Caco-2 (cell line): ENCODE results near the gene KLHL17. TPM values are rescaled to one million over a fixed set of nuclear protein-coding genes. Genes with fewer than 3 reads are reported as not detected.
A peak's percentile ranks its signal among the peaks of the same experiment; 100 is the strongest.

Experiments
- Bru-seq: library from RNA; stranded (reverse); fragments of 400-500 nt; gene quantifications from one replicate; lab custom pipeline; 2021; lab: Mats Ljungman, UMichigan
- BruChase-seq, 2 experiments: library from RNA; stranded (reverse); fragments of 400-500 nt; gene quantifications; one replicate each; lab custom pipeline; 2021; lab: Mats Ljungman, UMichigan
- BruUV-seq: library from RNA; stranded (reverse); fragments of 400-500 nt; replicated peaks from 2 replicates; lab custom pipeline; 2021; lab: Mats Ljungman, UMichigan
- CTCF ChIA-PET: fragments of 300-600 bp; sonication (Branson Sonifier 250); formaldehyde crosslinking; loops from one replicate; lab custom pipeline; 2022; ENCODE audit warnings: antibody characterized with exemption; lab: Charles Lee
- POLR2A ChIA-PET: fragments of 300-600 bp; sonication (Branson Sonifier 250); formaldehyde crosslinking; loops from one replicate; lab custom pipeline; 2022; ENCODE audit warnings: antibody characterized with exemption; lab: Charles Lee
- DNase-seq, 2 experiments: peaks; one replicate each; pipeline versions ENCODE4 v3.0.0 to v3.0.0-alpha.2; 2020 to 2022
- H3K27me3 ChIP-seq: replicated peaks from 2 replicates; pipeline ENCODE4 v1.6.0; 2011; ENCODE audit warnings: low read length; ENCODE audit not compliant: control insufficient read depth, insufficient read depth
- H3K36me3 ChIP-seq: 2 replicates; pipeline ENCODE4 v1.5.1; 2011; ENCODE audit warnings: low read length; ENCODE audit not compliant: control insufficient read depth, insufficient read depth
- H3K4me1 ChIP-seq: fragments of 250-450 bp; sonication (Bioruptor Pico); 2 replicates; pipeline ENCODE4 v1.5.1; 2020; ENCODE audit warnings: mild to moderate bottlenecking
- H3K4me3 ChIP-seq: 2 replicates; pipeline ENCODE4 v1.5.1; 2011; ENCODE audit warnings: low read depth, mild to moderate bottlenecking, control low read depth, low read length
- H3K9me3 ChIP-seq: fragments of 250-450 bp; sonication (Bioruptor Pico); 2 replicates; pipeline ENCODE4 v1.5.1; 2020; ENCODE audit warnings: mild to moderate bottlenecking, moderate library complexity
- H3K27ac Mint-ChIP-seq: one replicate; pipeline ENCODE4 v1.8.0; 2022; ENCODE audit warnings: mixed read lengths; ENCODE audit not compliant: unreplicated experiment
- H3K27me3 Mint-ChIP-seq: one replicate; pipeline ENCODE4 v1.8.0; 2022; ENCODE audit warnings: mixed read lengths; ENCODE audit not compliant: insufficient read depth, unreplicated experiment
- H3K36me3 Mint-ChIP-seq: one replicate; pipeline ENCODE4 v1.8.0; 2022; ENCODE audit warnings: mild to moderate bottlenecking, mixed read lengths; ENCODE audit not compliant: insufficient read depth, unreplicated experiment
- H3K4me1 Mint-ChIP-seq: one replicate; pipeline ENCODE4 v1.8.0; 2022; ENCODE audit warnings: low read depth, mixed read lengths; ENCODE audit not compliant: unreplicated experiment
- H3K4me3 Mint-ChIP-seq: one replicate; pipeline ENCODE4 v1.8.0; 2022; ENCODE audit warnings: mild to moderate bottlenecking, moderate library complexity, mixed read lengths; ENCODE audit not compliant: unreplicated experiment
- H3K9me3 Mint-ChIP-seq: one replicate; pipeline ENCODE4 v1.8.0; 2022; ENCODE audit warnings: mixed read lengths; ENCODE audit not compliant: unreplicated experiment
- intact Hi-C: fragments of 100-400 bp; cut with micrococcal nuclease; formaldehyde crosslinking; loops from one replicate; pipeline ENCODE4 v1.10.0; 2022; ENCODE audit not compliant: unreplicated experiment
- long read RNA-seq: library from polyadenylated mRNA; stranded (forward); transcript quantifications from one replicate; pipeline ENCODE4 v2.0.0, GENCODE V29; 2022
- total RNA-seq: library from RNA; stranded (reverse); gene quantifications from 2 replicates; pipeline ENCODE4 v1.2.3, GENCODE V29; 2022
- TF ChIP-seq, protein P1 (sequence below), 2 experiments: fragments of 200-600 bp in 1 of 2; IDR thresholded peaks; 1 replicate in 1 of 2; 2 replicates in 1 of 2; pipeline versions ENCODE4 v1.5.1 to v1.8.0; 2011 to 2022; ENCODE audit warnings: antibody characterized with exemption in 1 of 2, control low read depth in 1 of 2, inconsistent platforms in 1 of 2, low read depth in 1 of 2, low read length in 1 of 2, mild to moderate bottlenecking in 1 of 2, moderate library complexity in 1 of 2; ENCODE audit not compliant: insufficient read depth in 1 of 2, severe bottlenecking in 1 of 2, unreplicated experiment in 1 of 2

The KLHL17 gene
- total RNA-seq (33.1 and 34.4 TPM in 2 replicates), Bru-seq, nascent RNA (percentile 44 among the genes with signal in this experiment), BruChase-seq, experiment 1, labeled RNA remaining after a 2-hour chase (percentile 57 among the genes with signal in this experiment), BruChase-seq, experiment 2, labeled RNA remaining after a 6-hour chase (percentile 69 among the genes with signal in this experiment)
- long read RNA-seq, partial matches to known transcripts = 5 of 28 reads
- long read RNA-seq, other reads (novel, unspliced or antisense) = 22 of 28 reads

DNA sequence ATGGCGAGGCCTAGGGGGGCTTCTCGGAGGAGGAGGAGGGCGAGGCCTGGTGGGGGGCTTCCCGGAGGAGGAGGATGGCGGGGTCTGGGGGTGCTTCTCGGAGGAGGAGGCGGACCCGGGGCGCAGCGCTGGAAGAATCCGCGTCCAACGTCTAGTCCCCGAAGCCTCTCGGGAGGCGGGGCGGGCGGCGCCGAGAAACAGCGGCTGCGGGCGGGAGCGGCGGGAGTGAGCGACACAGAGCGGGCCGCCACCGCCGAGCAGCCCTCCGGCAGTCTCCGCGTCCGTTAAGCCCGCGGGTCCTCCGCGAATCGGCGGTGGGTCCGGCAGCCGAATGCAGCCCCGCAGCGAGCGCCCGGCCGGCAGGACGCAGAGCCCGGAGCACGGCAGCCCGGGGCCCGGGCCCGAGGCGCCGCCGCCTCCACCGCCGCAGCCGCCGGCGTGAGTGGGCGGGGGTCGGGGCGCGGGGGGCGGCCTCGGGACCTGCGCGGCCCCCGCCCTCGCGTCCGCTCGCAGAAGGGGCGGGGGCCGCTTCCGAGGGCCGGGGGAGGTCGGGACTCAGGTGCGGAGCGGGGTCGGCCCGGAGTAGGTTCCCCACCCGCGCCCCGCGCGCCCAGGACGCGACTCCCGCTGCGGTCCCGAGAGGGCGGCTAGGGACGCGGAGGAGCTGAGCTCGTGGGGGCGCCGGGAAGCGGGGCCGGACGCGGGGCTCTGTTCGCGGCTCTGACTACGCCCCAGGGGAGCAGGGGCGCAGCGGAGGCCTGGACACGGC is at the start of gene KLHL17:
KLHL17 (plus strand) TSS at position 222 of the 769 bp plus-strand sequence; CDS start at position 332, 110 bp downstream.
- no peak within 1 kb of the TSS for H3K27ac Mint-ChIP-seq
- H3K4me1 ChIP-seq = no peaks in the 10 kb centered on the region
- CTCF ChIA-PET = no interaction called here
- H3K4me1 Mint-ChIP-seq = peaks cover 15% of the 10 kb centered on the region
- peak; percentile 80 to 86 for DNase-seq
- no peaks in the 10 kb centered on the region for H3K9me3 Mint-ChIP-seq
- H3K36me3 ChIP-seq = no peaks in the 10 kb centered on the region
- TF ChIP-seq, protein P1, sequence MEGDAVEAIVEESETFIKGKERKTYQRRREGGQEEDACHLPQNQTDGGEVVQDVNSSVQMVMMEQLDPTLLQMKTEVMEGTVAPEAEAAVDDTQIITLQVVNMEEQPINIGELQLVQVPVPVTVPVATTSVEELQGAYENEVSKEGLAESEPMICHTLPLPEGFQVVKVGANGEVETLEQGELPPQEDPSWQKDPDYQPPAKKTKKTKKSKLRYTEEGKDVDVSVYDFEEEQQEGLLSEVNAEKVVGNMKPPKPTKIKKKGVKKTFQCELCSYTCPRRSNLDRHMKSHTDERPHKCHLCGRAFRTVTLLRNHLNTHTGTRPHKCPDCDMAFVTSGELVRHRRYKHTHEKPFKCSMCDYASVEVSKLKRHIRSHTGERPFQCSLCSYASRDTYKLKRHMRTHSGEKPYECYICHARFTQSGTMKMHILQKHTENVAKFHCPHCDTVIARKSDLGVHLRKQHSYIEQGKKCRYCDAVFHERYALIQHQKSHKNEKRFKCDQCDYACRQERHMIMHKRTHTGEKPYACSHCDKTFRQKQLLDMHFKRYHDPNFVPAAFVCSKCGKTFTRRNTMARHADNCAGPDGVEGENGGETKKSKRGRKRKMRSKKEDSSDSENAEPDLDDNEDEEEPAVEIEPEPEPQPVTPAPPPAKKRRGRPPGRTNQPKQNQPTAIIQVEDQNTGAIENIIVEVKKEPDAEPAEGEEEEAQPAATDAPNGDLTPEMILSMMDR (IDR thresholded peaks at IDR 0.05; ENCODE audit: insufficient read depth in 1 of 2, low read depth in 1 of 2, low read length in 1 of 2, severe bottlenecking in 1 of 2, unreplicated experiment in 1 of 2) = no peak
- H3K36me3 Mint-ChIP-seq = peaks cover 37% of the 10 kb centered on the region
- peak within 1 kb of the TSS; percentile 67 for H3K4me3 ChIP-seq
- BruUV-seq = no TSS peak
- intact Hi-C loops = no loop called here
- H3K27me3 ChIP-seq = no peaks in the 10 kb centered on the region
- peak within 1 kb of the TSS; percentile 97 for H3K4me3 Mint-ChIP-seq
- H3K27me3 Mint-ChIP-seq = no peaks in the 10 kb centered on the region
- POLR2A ChIA-PET = interaction anchor here (0.6 kb wide), 1 partner anchor 42 kb away, joined by 4 read pairs; no protein-coding TSS in a partner anchor
- no peaks in the 10 kb centered on the region for H3K9me3 ChIP-seq

DNA sequence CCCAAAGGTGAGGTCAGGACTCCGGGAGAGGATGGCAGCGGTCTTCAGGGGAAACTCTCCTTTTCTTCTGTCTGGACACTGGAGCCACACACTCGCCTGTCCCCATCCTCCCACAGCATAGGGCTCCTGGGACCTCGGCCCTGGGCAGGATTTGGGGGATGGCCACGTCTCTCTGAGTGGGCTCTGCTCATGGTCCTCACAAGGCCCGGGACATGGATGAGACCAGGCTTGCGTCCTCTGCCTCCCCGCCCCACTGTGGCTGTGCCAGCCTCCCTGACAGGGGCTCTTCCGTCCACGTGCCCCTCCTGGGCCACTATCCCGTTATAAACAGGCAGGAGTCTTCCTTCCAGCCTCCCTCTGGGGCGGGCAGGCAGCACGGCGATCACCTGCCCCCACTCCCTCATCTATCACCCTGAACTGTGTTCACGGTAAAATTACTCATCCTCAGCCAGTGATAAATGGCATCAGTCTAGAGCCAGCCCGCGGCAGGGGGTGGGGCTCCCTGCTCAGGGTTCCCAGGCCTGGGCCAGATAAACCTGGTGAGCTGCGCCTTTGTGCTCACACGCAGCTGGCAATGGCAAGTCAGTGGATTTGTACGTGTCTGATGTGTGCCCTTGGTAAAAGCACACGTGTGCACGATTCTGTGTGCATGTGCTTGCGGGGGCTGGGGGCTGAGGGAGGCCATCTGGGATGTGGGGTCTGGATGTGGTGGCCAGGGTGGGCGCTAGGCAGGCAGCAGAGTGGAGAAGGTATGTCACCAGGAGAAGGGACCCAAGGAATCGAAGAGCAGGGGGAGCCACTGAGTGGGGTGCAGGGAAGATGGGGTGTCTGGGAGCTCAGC is 49.3 kb upstream of the KLHL17 start:
- H3K9me3 ChIP-seq = no peaks in the 10 kb centered on the region
- H3K36me3 ChIP-seq = no peaks in the 10 kb centered on the region
- peak in 1 of 2 experiments; percentile 27 for DNase-seq
- Mint-ChIP-seq H3K4me1 (no peaks in the 10 kb centered on the region), H3K9me3 (no peaks in the 10 kb centered on the region), H3K27me3 (no peaks in the 10 kb centered on the region), H3K4me3 (no peak overlapping the region), H3K36me3 (no peaks in the 10 kb centered on the region), H3K27ac (no peak overlapping the region)
- intact Hi-C loops = no loop called here
- H3K27me3 ChIP-seq = no peaks in the 10 kb centered on the region
- POLR2A ChIA-PET = no interaction called here
- BruUV-seq = no TSS peak
- TF ChIP-seq, protein P1 (IDR thresholded peaks at IDR 0.05; ENCODE audit: insufficient read depth in 1 of 2, low read depth in 1 of 2, low read length in 1 of 2, severe bottlenecking in 1 of 2, unreplicated experiment in 1 of 2) = no peak
- no peak overlapping the region for H3K4me3 ChIP-seq
- H3K4me1 ChIP-seq = no peaks in the 10 kb centered on the region
- CTCF ChIA-PET = no interaction called here
